Measurements from ENCODE around the gene CACNB3. TPM values are rescaled to one million over a fixed set of nuclear protein-coding genes. Genes with fewer than 3 reads are reported as not detected.

The CACNB3 gene
- total RNA-seq, 1 experiment from 2014 or later: 23.8 TPM

DNA sequence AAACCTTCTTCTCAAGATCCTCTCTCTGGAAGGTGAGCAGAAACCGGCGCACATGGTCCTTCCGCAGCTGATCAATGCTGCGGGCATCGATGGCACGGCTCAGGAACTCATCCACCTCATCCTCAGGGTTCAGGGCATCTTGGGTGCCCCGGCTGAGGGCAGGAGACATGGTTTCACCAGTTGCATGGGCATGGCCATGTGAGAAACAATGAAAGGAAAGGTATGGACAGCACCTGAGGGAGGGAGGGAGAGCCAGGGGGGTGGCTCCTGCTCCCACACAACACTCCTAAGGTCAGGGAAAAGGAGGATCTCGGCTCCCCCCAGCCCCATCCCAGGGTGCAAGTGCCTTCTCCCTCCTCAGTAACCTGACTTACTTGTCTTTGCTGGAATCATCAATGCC lies 43.0 kb upstream of the CACNB3 start:
- CTCF ChIA-PET: no interaction called here
- POLR2A ChIA-PET (ENCODE audit: low non-redundant PET): no interaction called here

DNA sequence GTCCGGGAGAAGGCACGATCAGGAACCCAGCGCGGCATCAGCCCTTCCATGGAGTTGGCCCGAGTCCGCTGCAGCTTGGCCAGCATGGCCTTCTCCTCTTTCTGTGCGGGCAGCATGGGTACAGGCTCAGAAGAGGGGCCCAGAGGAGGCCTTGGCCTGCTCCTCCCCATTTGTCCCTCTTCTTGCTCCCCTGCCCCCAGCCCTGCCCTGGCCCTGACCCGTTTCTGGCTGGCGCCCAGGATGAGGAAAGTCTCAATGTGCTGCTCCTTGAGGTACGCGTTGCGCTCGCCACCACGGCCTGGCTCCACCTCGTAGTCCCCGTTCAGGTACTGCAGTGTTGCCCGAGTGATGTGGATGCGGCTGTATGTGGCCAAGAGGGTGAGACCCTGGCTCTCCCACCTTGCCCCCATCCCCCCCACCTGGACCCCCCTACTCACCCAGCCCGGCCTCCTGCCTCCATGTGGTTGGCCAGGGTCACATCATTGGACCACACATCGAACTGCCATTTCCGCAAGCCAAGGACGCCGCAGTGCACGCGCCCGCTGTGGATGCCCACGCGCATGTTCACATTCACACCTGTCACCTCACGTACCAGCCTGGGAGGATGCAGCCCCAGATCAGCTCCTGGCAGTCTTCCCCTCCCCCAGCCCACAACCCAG lies 42.2 kb upstream of the CACNB3 start:
- no peak for DNase-seq (ENCODE audit: low spot score)
- H3K36me3 ChIP-seq (ENCODE audit: insufficient read depth, low read length, poor library complexity, severe bottlenecking): no peaks in the 10 kb centered on the region
- TF ChIP-seq EZH2 (IDR thresholded peaks at IDR 0.05; ENCODE audit: borderline replicate concordance, low read depth, low read length, poor library complexity, severe bottlenecking): no peak
- TF ChIP-seq, protein P1, sequence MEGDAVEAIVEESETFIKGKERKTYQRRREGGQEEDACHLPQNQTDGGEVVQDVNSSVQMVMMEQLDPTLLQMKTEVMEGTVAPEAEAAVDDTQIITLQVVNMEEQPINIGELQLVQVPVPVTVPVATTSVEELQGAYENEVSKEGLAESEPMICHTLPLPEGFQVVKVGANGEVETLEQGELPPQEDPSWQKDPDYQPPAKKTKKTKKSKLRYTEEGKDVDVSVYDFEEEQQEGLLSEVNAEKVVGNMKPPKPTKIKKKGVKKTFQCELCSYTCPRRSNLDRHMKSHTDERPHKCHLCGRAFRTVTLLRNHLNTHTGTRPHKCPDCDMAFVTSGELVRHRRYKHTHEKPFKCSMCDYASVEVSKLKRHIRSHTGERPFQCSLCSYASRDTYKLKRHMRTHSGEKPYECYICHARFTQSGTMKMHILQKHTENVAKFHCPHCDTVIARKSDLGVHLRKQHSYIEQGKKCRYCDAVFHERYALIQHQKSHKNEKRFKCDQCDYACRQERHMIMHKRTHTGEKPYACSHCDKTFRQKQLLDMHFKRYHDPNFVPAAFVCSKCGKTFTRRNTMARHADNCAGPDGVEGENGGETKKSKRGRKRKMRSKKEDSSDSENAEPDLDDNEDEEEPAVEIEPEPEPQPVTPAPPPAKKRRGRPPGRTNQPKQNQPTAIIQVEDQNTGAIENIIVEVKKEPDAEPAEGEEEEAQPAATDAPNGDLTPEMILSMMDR (conservative IDR thresholded peaks at IDR 0.05; ENCODE audit: low read depth, low read length): no peak

More for the DNA sequence above, 43.0 kb upstream of the CACNB3 start:
- H3K27me3 ChIP-seq (replicated peaks; ENCODE audit: insufficient read depth, low read depth, low read length, poor library complexity): no peaks in the 10 kb centered on the region
- DNase-seq (ENCODE audit: low spot score): no peak
- H3K9me3 ChIP-seq (ENCODE audit: low read depth, low read length, poor library complexity, severe bottlenecking): no peaks in the 10 kb centered on the region
- H3K27ac ChIP-seq (ENCODE audit: low read depth, low read length, poor library complexity, severe bottlenecking): no peak overlapping the region
- TF ChIP-seq EZH2 (IDR thresholded peaks at IDR 0.05; ENCODE audit: borderline replicate concordance, low read depth, low read length, poor library complexity, severe bottlenecking): no peak
- TF ChIP-seq, protein P1 (conservative IDR thresholded peaks at IDR 0.05; ENCODE audit: low read depth, low read length): no peak
- H3K4me3 ChIP-seq (ENCODE audit: low read depth, low read length, poor library complexity, severe bottlenecking): no peak overlapping the region
- peaks cover 8% of the 10 kb centered on the region for H3K4me1 ChIP-seq (ENCODE audit: insufficient read depth, low read length, poor library complexity, severe bottlenecking)
- intact Hi-C loops (cut with micrococcal nuclease; ENCODE audit: unreplicated experiment): no loop called here
- BruUV-seq (replicated peaks): no TSS peak
- no peaks in the 10 kb centered on the region for H3K36me3 ChIP-seq (ENCODE audit: insufficient read depth, low read length, poor library complexity, severe bottlenecking)

DNA sequence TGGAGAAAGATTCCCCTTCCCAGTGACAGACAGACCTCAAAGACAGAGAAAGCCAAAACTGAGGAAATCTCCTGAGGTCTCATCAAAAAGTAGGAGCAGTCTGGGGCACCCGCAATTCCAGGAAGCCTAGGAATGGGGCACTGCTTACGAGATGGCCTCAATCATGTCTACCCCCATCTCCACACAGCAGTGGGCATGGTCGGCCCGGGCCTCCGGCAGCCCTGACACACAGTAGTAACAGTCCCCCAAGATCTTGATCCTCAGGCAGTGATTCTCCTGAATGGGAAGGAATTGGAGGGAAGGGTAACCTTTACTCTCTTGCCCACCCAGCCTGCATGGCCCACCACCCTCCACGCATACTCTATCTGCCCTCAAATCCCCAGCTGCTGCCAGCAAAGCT lies 41.3 kb upstream of the CACNB3 start:
- TF ChIP-seq EZH2 (IDR thresholded peaks at IDR 0.05; ENCODE audit: borderline replicate concordance, low read depth, low read length, poor library complexity, severe bottlenecking): no peak
- TF ChIP-seq, protein P1 (conservative IDR thresholded peaks at IDR 0.05; ENCODE audit: low read depth, low read length): no peak
- H3K27ac ChIP-seq (ENCODE audit: low read depth, low read length, poor library complexity, severe bottlenecking): no peak overlapping the region
- no peak for DNase-seq (ENCODE audit: low spot score)
- no peak overlapping the region for H3K4me3 ChIP-seq (ENCODE audit: low read depth, low read length, poor library complexity, severe bottlenecking)
- no peaks in the 10 kb centered on the region for H3K36me3 ChIP-seq (ENCODE audit: insufficient read depth, low read length, poor library complexity, severe bottlenecking)
- intact Hi-C loops (cut with micrococcal nuclease; ENCODE audit: unreplicated experiment): no loop called here
- no TSS peak for BruUV-seq (replicated peaks)
- CTCF ChIA-PET: no interaction called here
- H3K4me1 ChIP-seq (ENCODE audit: insufficient read depth, low read length, poor library complexity, severe bottlenecking): peaks cover 10% of the 10 kb centered on the region
- POLR2A ChIA-PET (ENCODE audit: low non-redundant PET): no interaction called here
- H3K9me3 ChIP-seq (ENCODE audit: low read depth, low read length, poor library complexity, severe bottlenecking): no peaks in the 10 kb centered on the region
- H3K27me3 ChIP-seq (replicated peaks; ENCODE audit: insufficient read depth, low read depth, low read length, poor library complexity): no peaks in the 10 kb centered on the region

More for the DNA sequence above, 42.2 kb upstream of the CACNB3 start:
- ChIA-PET CTCF (no interaction called here), POLR2A (ENCODE audit: low non-redundant PET) (no interaction called here)
- intact Hi-C loops (cut with micrococcal nuclease; ENCODE audit: unreplicated experiment): no loop called here
- BruUV-seq (replicated peaks): no TSS peak
- H3K4me3 ChIP-seq (ENCODE audit: low read depth, low read length, poor library complexity, severe bottlenecking): no peak overlapping the region
- peaks cover 10% of the 10 kb centered on the region for H3K4me1 ChIP-seq (ENCODE audit: insufficient read depth, low read length, poor library complexity, severe bottlenecking)
- H3K27me3 ChIP-seq (replicated peaks; ENCODE audit: insufficient read depth, low read depth, low read length, poor library complexity): no peaks in the 10 kb centered on the region
- no peaks in the 10 kb centered on the region for H3K9me3 ChIP-seq (ENCODE audit: low read depth, low read length, poor library complexity, severe bottlenecking)
- H3K27ac ChIP-seq (ENCODE audit: low read depth, low read length, poor library complexity, severe bottlenecking): no peak overlapping the region
